ENCODE measurements around the gene PYM1.
"Not testable (repeated sequence)": the region's sequence is repeated elsewhere in the genome, so short reads cannot be mapped to it uniquely, and the experiment has no call there.

PYM1 gene

GRCh38 chr12:55915482-55915859, 12.2 kb downstream of the PYM1 start:
- DNase-seq (ENCODE audit: low read depth in 1 of 2, low spot score in 1 of 2) = no peak

- no peak for DNase-seq (ENCODE audit: low read depth in 1 of 2, low spot score in 1 of 2)
Observed at GRCh38 chr12:55912908-55913307, 14.8 kb downstream of the PYM1 start.

GRCh38 chr12:55909513-55909884, 18.2 kb downstream of the PYM1 start:
- DNase-seq (ENCODE audit: low read depth in 1 of 2, low spot score in 1 of 2) = no peak

GRCh38 chr12:55908726-55909512, 18.8 kb downstream of the PYM1 start:
- DNase-seq (ENCODE audit: low read depth in 1 of 2, low spot score in 1 of 2) = no peak

- no peak for DNase-seq (ENCODE audit: low read depth in 1 of 2, low spot score in 1 of 2)
Observed at GRCh38 chr12:55906056-55906455, 21.6 kb downstream of the PYM1 start.

GRCh38 chr12:55901881-55902490, 25.7 kb downstream of the PYM1 start:
- DNase-seq (ENCODE audit: low read depth in 1 of 2, low spot score in 1 of 2) = no peak

- DNase-seq (ENCODE audit: low read depth in 1 of 2, low spot score in 1 of 2) = no peak
Observed at GRCh38 chr12:55899082-55899481, 28.6 kb downstream of the PYM1 start.

- DNase-seq (ENCODE audit: low read depth in 1 of 2, low spot score in 1 of 2) = no peak
Observed at GRCh38 chr12:55893723-55894122, 34.0 kb downstream of the PYM1 start.

- no peak for DNase-seq (ENCODE audit: low read depth in 1 of 2, low spot score in 1 of 2)
Observed at GRCh38 chr12:55891310-55891709, 36.4 kb downstream of the PYM1 start.

- DNase-seq (ENCODE audit: low read depth in 1 of 2, low spot score in 1 of 2) = no peak
Observed at GRCh38 chr12:55885113-55885512, 42.6 kb downstream of the PYM1 start.

- no peak for DNase-seq (ENCODE audit: low read depth in 1 of 2, low spot score in 1 of 2)
Observed at GRCh38 chr12:55877824-55878223, 49.9 kb downstream of the PYM1 start.

GRCh38 chr12:55875704-55876467, 51.8 kb downstream of the PYM1 start:
- no peak for DNase-seq (ENCODE audit: low read depth in 1 of 2, low spot score in 1 of 2)

GRCh38 chr12:55874443-55874842, 53.3 kb downstream of the PYM1 start:
- DNase-seq (ENCODE audit: low read depth in 1 of 2, low spot score in 1 of 2) = no peak

- not testable (repeated sequence) for DNase-seq (ENCODE audit: low read depth in 1 of 2, low spot score in 1 of 2)
Observed at GRCh38 chr12:55866454-55867004, 61.2 kb downstream of the PYM1 start.

- no peak for DNase-seq (ENCODE audit: low read depth in 1 of 2, low spot score in 1 of 2)
Observed at GRCh38 chr12:55865327-55865726, 62.4 kb downstream of the PYM1 start.

- DNase-seq (ENCODE audit: low read depth in 1 of 2, low spot score in 1 of 2) = not testable (repeated sequence)
Observed at GRCh38 chr12:55862931-55863330, 64.8 kb downstream of the PYM1 start.

GRCh38 chr12:55862286-55862685, 65.4 kb downstream of the PYM1 start:
- DNase-seq (ENCODE audit: low read depth in 1 of 2, low spot score in 1 of 2) = no peak

- DNase-seq (ENCODE audit: low read depth in 1 of 2, low spot score in 1 of 2) = no peak
Observed at GRCh38 chr12:55861871-55862270, 65.8 kb downstream of the PYM1 start.

- no peak for DNase-seq (ENCODE audit: low read depth in 1 of 2, low spot score in 1 of 2)
Observed at GRCh38 chr12:55861396-55861795, 66.3 kb downstream of the PYM1 start.

- no peak for DNase-seq (ENCODE audit: low read depth in 1 of 2, low spot score in 1 of 2)
Observed at GRCh38 chr12:55852740-55853139, 75.0 kb downstream of the PYM1 start.
